ENCODE data around the gene LARGE1. TPM values are rescaled to one million over a fixed set of nuclear protein-coding genes. Genes with fewer than 3 reads are reported as not detected.

The LARGE1 gene
- total RNA-seq, 1 experiment from 2014 or later: 5.2 TPM

- H3K36me3 Mint-ChIP-seq (ENCODE audit: insufficient read depth, unreplicated experiment): no peaks in the 10 kb centered on the region
- no peaks in the 10 kb centered on the region for H3K4me1 Mint-ChIP-seq (ENCODE audit: insufficient read depth, unreplicated experiment)
- no peaks in the 10 kb centered on the region for H3K27me3 Mint-ChIP-seq (ENCODE audit: insufficient read depth, unreplicated experiment)
- no peak for DNase-seq (ENCODE audit: unreplicated experiment)
- no peak overlapping the region for H3K4me3 Mint-ChIP-seq (ENCODE audit: unreplicated experiment)
- no TSS peak for BruUV-seq (replicated peaks)
- no peak overlapping the region for H3K27ac Mint-ChIP-seq (ENCODE audit: low read depth, unreplicated experiment)
- ChIA-PET CTCF (interaction anchor here (1.0 to 1.4 kb wide), 2 partner anchors 9 to 11 kb away, joined by 4 to 8 read pairs; no protein-coding TSS in a partner anchor), POLR2A (no interaction called here)
- H3K9me3 Mint-ChIP-seq (ENCODE audit: unreplicated experiment): no peaks in the 10 kb centered on the region
- TF ChIP-seq, protein P1, sequence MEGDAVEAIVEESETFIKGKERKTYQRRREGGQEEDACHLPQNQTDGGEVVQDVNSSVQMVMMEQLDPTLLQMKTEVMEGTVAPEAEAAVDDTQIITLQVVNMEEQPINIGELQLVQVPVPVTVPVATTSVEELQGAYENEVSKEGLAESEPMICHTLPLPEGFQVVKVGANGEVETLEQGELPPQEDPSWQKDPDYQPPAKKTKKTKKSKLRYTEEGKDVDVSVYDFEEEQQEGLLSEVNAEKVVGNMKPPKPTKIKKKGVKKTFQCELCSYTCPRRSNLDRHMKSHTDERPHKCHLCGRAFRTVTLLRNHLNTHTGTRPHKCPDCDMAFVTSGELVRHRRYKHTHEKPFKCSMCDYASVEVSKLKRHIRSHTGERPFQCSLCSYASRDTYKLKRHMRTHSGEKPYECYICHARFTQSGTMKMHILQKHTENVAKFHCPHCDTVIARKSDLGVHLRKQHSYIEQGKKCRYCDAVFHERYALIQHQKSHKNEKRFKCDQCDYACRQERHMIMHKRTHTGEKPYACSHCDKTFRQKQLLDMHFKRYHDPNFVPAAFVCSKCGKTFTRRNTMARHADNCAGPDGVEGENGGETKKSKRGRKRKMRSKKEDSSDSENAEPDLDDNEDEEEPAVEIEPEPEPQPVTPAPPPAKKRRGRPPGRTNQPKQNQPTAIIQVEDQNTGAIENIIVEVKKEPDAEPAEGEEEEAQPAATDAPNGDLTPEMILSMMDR (IDR thresholded peaks at IDR 0.05; ENCODE audit: unreplicated experiment): no peak
- intact Hi-C loops (cut with micrococcal nuclease): no loop called here
These were observed 409.8 kb downstream of the LARGE1 start for GRCh38 chr22:33510429-33510904.

DNA sequence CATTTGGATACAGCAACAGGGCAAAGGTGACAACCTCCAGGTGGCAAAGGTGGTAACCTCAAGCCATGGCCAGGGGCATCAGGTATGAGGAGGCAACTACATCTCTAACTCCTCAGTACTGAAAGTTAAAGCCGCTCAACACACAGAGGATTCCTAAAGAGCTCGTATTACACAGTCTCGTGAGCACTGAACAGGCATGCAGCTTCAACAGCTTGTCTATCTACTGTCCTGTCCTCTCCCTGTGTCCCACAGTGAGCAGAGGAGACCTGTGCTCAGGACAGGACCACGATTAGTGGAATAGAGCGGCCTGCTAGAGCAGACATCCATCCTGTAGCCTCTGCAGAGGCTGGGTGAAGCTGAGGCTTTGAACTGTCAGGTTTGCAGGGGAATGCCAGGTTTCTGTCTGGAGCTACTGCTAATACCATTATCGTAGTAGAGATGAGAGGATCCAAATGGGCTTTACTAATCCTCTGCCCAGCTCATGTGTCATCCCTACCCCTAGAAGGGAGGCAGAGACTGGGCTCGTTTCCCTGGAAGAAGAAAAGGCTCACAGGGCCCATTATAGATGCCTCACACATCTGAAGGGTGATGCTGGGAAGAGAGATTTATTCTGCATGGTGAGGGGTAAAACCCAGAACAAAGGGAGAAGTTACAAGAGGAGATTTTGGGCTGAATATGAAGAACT is 415.2 kb downstream of the LARGE1 start:
- Mint-ChIP-seq H3K4me3 (ENCODE audit: unreplicated experiment) (no peak overlapping the region), H3K4me1 (ENCODE audit: insufficient read depth, unreplicated experiment) (no peaks in the 10 kb centered on the region), H3K27ac (ENCODE audit: low read depth, unreplicated experiment) (no peak overlapping the region), H3K9me3 (ENCODE audit: unreplicated experiment) (no peaks in the 10 kb centered on the region), H3K27me3 (ENCODE audit: insufficient read depth, unreplicated experiment) (no peaks in the 10 kb centered on the region), H3K36me3 (ENCODE audit: insufficient read depth, unreplicated experiment) (no peaks in the 10 kb centered on the region)
- TF ChIP-seq, protein P1 (IDR thresholded peaks at IDR 0.05; ENCODE audit: unreplicated experiment): no peak
- ChIA-PET POLR2A (no interaction called here), CTCF (interaction anchor here (1.0 kb wide), 1 partner anchor 14 kb away, joined by 4 read pairs; no protein-coding TSS in a partner anchor)
- intact Hi-C loops (cut with micrococcal nuclease): no loop called here
- BruUV-seq (replicated peaks): no TSS peak
- DNase-seq (ENCODE audit: unreplicated experiment): no peak

DNA sequence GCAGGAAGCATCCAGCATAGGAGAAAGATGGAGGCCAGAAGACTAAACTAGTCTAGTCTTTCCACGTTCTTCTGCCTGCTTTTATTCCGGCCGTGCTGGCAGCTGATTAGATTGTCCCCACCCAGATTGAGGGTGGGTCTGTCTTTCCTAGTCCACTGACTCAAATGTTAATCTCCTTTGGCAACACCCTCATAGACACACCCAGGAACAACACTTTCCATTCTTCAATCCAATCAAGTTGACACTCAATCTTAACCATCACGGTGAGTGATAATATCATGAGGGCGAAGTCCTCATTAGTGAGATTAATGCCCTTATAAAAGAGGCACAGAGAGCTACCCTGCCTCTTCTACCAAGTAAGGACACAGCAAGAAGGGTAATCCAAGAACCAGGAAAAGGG is 424.2 kb downstream of the LARGE1 start:
- ChIA-PET CTCF (interaction anchor here (1.0 kb wide), 1 partner anchor 23 kb away, joined by 3 read pairs; no protein-coding TSS in a partner anchor), POLR2A (no interaction called here)
- no peaks in the 10 kb centered on the region for H3K4me1 Mint-ChIP-seq (ENCODE audit: insufficient read depth, unreplicated experiment)
- no peaks in the 10 kb centered on the region for H3K36me3 Mint-ChIP-seq (ENCODE audit: insufficient read depth, unreplicated experiment)
- no peaks in the 10 kb centered on the region for H3K27me3 Mint-ChIP-seq (ENCODE audit: insufficient read depth, unreplicated experiment)
- intact Hi-C loops (cut with micrococcal nuclease): no loop called here
- TF ChIP-seq, protein P1 (IDR thresholded peaks at IDR 0.05; ENCODE audit: unreplicated experiment): no peak
- no peak overlapping the region for H3K4me3 Mint-ChIP-seq (ENCODE audit: unreplicated experiment)
- H3K9me3 Mint-ChIP-seq (ENCODE audit: unreplicated experiment): no peaks in the 10 kb centered on the region
- H3K27ac Mint-ChIP-seq (ENCODE audit: low read depth, unreplicated experiment): no peak overlapping the region
- DNase-seq (ENCODE audit: unreplicated experiment): no peak
- no TSS peak for BruUV-seq (replicated peaks)

- DNase-seq (ENCODE audit: unreplicated experiment): no peak
- Mint-ChIP-seq H3K9me3 (ENCODE audit: unreplicated experiment) (no peaks in the 10 kb centered on the region), H3K4me1 (ENCODE audit: insufficient read depth, unreplicated experiment) (no peaks in the 10 kb centered on the region), H3K4me3 (ENCODE audit: unreplicated experiment) (no peak overlapping the region), H3K27ac (ENCODE audit: low read depth, unreplicated experiment) (no peak overlapping the region), H3K36me3 (ENCODE audit: insufficient read depth, unreplicated experiment) (no peaks in the 10 kb centered on the region), H3K27me3 (ENCODE audit: insufficient read depth, unreplicated experiment) (no peaks in the 10 kb centered on the region)
- TF ChIP-seq, protein P1 (IDR thresholded peaks at IDR 0.05; ENCODE audit: unreplicated experiment): no peak
- POLR2A ChIA-PET: no interaction called here
- no TSS peak for BruUV-seq (replicated peaks)
- CTCF ChIA-PET: interaction anchor here (0.6 to 0.9 kb wide), 4 partner anchors 108 to 1721 kb away, joined by 3 read pairs; no protein-coding TSS in a partner anchor
- intact Hi-C loops (cut with micrococcal nuclease): no loop called here
These were observed 426.6 kb downstream of the LARGE1 start for GRCh38 chr22:33493476-33494205.

Data from MCF 10A (cell line).